CD4-positive, alpha-beta T cell treated with Interleukin-4 for 4 hours (primary cell): ENCODE data around the gene TRNT1.

Experiments
- DNase-seq: peaks from one replicate; pipeline ENCODE4 v3.0.0-alpha.2; 2020

Gene TRNT1

DNA sequence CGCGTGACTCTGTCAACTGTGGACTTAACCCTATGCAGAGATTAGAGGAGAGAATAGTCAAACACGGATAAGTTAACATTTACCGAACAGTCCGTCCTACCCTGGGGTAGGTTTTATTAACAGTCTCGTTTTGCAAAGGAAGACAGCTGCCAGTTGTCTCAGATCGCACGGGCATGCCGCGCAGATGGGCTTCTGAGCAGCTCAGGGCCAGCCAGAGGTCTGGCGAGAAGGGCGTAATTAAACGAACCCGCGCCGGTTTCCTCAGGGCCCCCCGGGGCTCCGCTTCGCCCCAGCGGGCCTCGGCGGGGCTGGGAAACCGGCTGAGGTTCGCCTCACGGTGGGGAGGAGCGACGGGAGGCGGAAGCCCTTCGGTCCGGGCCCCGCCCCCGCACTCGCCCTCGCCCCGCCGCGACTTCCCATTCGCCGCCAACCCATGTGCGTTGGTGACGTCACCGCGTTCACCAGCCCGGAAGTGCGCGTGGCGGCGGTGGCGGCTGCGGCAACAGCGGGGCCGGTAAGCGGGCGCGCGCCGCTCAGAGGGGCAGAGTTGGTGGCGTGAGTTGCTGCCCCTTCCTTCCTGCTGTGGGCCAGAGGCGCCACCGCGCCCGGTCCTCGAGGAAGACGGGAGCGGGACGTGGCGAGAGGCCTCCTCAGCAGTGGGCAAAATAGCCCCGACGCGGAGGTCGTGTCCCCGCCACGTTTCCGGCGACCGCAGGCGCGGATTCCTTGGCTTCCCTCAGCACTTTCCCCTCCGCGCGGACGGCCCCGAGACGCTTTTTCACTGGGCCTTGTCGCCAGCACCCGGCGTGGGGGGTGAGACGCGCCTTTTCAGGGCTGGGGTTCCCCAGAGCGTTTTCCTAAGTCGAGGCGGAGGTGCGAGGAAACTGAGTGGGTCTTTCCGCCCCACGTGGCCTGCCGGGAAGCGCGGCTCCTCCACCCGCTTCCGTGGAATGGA, at the start of gene TRNT1:
TSS of gene TRNT1 (plus strand) at position 464 of the 955 bp plus-strand sequence. CDS start 2,101 bp downstream, outside the sequence.
- DNase-seq: peak; percentile 93

DNA sequence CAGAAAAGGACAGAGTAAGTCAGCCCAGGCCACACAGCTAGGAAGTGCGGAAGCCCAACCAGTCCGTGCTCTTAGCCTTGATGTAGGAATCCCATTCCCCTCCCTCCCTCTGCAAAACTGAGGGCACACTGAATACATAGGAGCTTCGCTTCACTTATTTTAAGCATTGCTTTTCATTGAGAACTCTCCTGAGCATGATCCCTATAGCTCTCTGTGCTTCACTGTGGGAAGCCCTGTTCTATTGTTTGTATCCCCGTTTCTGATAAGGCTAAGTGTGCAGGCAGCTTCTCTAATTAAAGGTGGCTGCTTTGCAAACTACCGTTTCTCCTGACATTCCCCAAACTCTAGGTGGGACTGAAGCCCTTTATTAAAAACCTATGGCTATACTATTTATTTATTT, 46.4 kb upstream of the TRNT1 start:
- no peak for DNase-seq

DNA sequence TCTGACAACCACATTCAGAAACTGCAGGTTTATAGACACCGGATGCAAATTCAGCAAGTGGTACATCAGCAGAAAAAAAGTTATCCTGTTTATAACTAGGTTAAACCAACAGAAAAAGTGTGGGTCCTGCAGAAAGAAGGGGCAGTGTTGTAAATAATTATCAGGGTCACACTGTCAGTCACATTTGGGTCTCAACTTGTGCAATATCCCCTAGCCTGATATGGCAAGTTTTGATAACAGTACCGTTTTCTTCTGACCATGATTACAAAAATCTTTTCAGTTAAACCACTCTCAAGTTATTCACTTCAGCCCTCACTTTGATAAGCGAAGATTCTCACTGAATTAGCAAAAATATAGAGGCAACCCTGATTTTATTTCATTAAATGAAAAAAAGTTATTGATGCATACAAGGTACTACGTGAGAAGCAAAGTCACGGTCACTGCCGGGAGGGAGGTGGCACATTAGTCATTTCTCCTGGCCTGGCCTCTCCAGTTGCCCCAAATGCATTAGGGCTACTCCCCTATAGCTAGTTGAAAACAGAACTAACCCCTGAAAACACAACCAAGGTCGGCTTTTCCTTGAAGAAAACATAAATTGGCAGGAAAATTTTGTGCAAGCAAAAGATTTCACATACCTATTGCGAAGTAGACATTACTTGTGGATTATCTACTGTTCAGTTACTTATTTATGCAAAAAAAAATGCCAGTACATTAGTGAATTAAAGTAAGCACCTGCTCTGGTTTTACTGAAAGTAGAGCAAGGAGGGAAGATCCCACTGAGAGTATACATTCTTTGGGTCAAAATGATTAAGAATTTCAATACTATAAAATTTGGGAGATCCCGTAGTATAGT, 45.1 kb upstream of the TRNT1 start:
- no peak for DNase-seq

DNA sequence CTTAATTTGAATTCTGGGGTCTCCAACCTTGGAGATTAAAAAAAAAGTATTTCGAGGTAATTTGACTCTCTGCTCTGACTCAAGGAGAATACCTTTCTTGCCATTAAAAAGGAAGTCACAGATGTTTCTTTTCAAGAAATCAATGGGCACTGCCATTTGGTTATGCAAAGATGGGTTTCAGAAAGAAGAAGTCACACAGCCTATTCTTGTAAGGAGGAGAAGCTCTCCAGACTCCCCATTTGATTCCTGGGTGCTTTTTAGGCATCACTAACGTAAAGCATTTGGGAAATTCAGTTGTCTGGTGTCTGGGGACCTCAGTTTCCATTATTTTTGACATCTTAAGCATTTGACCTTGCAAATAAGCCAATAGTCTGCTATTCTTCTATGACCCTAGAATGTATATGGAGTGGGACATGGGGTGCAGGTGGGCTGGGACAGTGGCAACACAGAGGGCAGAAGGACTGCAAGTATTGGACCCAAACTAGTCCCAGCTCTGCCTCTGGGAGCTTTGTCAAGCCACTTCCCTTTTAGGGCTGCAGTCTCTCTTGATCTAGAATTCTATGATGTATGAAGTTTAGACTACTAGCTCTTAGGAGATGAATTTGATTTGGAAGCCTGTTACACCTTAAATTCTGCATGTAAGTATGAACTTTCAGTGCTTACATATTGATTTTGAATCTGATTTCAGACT, 44.4 kb upstream of the TRNT1 start:
- no peak for DNase-seq

DNA sequence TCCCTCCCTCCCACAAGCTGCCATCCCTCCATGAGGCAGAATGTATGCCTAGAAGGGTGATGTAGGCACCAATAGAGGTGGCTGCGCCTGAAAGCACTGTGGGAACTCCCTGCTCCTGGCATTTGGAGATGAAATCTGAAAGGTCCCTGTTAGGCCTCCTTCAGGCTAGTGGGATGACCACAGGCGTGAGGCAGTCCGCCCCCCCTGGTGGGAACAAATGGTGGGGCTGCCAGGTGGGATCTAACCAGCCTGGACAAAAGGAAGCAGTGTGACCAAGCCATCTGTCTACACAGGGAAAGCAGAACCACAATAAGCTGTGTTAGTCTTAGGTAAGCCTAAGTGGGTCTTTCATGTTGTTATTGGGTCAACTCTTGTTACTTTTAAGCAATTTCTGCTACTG, 41.9 kb upstream of the TRNT1 start:
- no peak for DNase-seq

DNA sequence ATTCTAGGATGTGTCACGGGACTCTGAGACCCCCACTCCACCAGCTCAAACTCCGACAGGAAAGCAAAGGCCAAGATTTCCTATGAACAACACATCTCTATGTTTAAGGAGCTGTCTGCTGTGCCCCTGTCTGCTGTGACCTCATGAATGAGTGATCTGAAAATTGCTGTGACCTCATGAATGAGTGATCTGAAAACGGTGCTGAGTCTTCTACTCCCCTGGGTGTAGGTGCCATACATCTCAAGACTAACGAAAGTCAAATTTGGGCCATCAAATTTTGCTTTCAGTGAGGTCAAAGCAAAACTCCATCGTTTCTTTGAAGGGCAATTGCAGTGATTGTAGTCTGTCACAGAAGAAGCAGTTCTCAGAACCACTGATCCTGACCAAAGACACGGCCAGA, 41.0 kb upstream of the TRNT1 start:
- DNase-seq: no peak

DNA sequence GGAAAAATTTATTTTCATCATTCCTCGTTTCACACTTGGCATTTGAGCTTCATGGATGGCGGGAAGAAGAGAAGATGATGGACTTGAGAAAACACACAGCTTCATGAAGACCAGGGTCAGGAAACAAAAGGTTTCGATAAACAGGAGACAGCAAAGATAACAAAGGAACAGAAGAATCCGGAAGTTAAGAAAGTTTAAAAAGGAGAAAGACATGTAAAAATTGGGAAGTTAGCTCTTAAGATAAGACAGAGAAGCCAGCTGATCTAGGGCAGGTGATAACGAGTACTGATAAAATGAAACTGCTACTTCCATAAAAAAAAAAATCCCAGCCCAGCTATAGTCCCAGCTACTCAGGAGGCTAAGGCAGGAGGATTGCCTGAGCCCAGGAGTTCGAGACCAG, 40.5 kb upstream of the TRNT1 start:
- no peak for DNase-seq

DNA sequence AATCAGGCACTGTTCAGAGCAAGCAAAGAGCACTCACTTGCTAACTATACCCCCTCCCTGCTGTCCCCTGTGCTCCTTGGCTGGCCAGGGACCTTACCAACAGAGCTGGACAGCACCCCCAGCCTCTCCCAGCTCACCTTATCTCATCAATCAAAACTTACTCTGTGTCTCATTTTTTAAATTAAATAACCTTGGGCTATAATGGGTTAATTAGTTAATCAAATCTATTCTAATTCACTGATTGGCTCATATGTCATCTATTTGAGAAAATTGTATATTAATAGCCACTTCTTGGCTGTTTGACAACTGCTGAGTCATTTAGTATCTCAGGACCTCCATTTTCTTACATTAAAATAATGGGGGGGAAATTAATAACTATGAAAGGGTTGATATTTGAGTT, 39.5 kb upstream of the TRNT1 start:
- no peak for DNase-seq

DNA sequence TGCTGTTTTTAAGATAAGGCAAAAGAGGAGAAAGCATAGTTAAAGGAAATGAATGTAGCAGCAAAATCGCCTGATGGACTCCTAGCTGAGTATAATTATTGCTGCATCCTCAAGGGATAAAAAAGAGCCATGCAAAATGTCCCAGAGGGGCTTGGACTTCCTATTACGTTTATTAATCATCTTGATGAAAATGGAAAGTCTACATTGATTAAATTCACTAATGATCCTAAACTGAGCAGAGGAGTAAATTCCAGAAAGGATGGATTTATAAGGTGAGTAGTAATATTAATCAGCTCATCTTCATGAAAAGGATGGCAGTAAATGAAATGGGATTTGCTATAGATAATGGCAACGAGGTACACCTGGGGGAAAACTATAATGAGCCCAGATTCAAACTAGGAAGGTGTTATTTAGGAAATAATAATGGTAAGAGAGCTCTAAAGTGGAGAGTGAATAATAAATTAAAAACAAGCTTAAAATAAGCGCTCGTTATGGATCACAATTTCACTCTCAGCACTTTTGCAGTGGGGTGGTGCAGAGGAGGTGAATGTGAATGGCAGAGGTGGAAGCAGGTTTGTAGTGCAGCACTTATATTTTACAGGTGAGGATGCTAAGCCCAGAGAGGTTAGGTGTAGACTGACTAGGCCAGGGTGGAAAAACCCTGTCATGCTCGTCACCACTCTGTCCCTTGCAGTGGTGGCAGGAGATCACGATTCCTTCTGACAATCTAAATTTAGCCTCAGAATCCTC, 38.8 kb upstream of the TRNT1 start:
- DNase-seq: no peak

DNA sequence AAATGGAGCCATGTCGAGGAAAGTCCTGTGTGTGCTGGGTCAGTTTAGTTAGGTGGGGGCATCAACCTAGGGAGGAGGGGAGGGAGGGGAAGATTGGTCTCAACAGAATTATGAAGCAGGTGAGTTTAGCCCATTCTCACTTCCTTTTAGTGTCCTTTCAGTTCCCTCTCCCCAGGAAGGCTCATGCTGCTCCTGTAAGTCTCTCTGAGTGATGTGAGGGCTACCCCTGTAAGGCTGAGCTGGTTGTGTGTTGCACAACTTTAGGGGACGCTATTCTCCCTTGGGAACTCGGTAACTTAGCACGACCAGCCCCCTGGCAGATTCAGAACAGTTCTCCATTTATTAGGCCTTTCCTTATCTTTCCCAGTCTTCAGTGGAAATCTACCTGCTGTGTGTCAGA, 37.7 kb upstream of the TRNT1 start:
- DNase-seq: no peak

DNA sequence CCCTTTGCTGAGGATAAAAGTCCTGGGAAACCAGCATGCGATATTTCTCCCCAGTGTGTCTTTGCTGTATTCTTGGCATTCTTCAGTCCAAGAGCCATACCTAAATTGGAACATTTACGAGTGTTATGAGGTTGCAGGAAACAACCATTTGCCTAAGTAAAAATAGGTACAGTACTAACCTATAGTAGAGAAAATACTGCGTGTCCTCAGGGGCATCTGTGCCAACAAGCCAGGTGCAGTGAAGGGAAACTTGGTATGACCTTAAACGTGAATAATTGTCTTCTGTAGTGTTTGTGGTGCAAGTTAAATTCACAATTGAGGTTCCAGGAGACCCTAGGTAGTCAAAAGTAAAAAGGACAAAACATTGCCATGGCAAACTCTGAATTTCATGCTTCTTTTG, 28.8 kb upstream of the TRNT1 start:
- no peak for DNase-seq

DNA sequence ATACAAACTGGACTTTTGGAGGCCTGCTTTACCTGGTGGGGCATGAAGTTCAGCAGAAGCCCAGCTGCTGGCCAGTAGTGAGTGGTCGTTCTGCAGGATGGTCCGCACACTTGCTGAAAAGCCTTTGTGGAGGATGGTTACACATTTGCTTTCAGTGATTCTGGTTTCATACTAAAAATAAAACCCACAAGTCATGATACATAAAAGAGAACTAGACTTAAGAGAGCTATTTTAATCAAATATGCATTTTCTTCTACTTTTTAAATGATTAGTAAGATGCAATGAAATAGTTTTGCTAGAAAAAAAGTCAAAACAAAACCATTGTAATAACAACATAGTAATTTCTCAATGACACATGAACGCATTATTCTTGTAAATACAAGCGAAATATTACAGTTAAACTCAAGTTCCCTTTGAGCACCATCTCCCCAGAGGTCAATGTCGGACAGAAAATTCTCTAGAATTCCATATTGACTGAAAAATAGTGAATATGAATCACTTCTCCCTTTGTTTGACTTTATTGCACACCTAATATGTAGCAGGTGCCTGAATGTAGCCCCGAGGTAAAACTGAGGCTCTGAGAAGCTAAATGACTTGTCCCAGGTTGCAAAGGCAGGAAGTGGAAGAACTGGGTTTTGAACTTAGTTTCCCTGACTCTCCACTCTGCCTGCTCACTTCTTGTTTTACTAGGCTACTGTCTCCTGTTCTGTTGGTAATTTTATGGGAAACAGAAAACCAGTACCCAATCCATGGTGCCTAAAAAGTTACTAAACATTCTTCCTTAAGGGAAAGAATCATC, 24.9 kb upstream of the TRNT1 start:
- no peak for DNase-seq

DNA sequence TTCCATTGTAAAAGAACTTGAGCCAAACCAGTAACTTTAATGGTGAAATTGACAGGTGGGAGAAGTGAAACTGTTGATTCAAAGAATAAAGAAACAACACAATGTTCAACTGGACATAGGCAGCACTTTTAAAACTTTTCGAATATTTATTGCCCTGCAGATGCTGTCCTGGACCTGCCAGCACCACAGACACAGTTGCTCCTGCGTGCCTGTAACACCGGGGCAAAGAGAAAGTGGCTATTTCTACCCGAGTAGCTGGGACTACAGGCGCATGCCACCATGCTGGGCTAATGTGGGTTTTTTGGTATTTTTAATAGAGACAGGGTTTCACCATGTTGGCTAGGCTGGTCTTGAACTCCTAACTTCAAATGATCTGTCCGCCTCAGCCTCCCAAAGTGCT, 24.0 kb upstream of the TRNT1 start:
- no peak for DNase-seq

DNA sequence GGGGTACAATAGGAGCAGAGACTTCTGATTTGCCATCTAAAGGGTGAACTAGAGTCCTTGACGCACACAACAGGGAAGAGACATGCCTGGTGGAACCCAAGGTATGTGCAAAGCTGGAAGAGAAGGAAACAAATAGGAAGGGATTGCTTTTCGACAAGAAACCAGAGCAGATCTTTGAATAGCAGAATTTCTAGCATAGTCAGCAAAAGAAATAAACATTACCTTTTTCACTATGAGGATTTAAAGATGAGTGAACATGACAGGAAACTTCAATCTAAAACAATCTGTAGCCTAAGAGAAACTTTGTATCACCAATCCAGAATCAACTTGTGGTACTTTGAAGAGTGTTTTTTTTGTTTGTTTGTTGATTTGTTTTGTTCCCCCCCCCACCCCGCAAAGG, 21.5 kb upstream of the TRNT1 start:
- no peak for DNase-seq

DNA sequence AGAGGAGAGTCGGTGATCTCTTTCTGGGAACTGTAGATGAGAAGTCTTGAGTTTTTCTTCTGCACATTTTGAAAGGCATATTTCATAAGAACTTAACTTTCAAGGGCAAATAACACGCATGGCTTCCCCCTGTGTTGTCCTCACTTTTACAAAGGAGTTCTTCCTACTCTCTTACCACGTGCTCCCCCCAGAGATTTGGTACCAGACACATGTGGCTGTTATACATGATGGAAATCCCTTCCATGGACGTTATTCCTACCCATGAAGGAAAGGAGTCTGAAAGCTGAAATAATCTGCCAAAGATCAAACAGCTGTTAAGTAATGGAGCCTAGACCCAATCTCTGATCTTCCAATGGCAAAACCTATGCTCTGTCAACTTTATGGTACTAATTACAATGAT, 20.9 kb upstream of the TRNT1 start:
- DNase-seq: no peak

DNA sequence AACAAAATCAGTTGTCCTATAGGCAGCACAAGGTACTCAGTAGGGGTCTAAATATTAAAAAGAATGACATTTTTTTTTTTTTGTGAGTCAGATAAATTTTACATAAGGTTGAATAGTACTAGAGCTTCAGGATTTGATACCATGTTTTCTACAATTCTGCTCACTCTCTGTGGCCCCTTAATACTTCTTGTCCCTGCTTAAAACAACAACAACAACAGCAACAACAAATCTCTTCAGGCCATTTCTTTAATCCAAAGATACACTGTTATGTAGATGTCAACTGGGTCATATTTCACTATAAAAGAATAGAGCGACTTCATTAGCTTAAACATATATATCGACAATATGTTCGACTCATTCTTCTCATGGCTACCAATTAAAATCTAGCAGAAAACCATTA, 19.6 kb upstream of the TRNT1 start:
- DNase-seq: no peak

DNA sequence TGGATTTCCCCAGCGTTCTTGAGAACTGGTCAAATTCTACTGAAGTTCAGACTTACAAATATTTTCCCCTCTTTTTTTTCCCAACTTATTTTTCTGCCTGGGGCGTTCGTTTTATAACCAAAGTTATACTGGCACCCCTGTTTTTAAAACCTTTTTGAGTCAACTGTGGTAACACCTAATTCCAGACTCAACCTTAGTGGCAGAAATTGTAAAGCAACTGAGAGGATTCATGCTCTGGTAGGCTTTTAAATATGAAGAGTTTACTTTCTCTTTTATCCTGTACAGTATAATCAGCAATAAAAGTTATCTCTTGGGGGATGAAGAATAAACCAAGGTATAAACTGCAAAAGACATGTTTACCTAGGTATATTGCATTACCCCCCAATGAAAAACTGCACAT, 18.9 kb upstream of the TRNT1 start:
- peak; percentile 29 for DNase-seq

DNA sequence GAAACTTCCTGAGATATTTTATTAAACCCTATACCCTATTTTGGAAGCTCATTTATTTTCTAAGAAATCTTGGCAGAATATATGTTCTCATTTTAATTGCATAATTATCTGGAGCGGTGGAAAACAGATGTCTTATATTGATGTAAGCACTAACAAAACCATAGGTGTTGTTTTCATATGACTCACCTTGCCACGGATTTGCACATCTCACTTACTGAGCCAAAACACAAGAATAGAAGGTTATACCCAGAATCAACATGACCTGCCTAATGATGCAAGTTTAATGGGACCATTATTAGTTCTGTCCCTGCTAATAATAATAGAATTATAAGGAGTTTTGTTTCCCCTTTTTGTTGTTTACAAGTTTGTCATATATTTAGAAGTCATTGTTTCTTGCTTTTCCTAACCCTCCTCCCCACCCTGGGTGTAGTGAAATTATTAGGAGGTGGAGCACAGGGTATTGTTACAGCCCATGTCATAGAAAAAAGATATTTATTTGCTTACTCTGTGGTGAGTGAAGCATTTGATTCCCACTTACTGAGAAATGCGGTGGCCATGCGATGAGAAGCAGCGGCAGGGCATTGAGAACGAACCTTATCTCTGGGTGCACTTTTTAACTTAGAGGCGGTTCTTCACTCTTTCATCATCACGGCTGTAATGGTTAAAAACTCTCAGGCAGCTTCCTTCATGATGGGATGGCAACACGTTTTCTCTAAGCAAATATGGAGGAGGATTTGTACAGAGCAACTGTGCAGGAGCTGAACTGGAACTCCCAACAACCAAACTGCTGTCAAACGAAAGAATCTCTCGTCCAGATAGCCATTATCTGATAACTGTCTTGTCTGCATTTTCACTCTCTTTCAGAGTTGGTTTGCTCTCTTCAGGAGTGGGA, 17.1 kb upstream of the TRNT1 start:
- DNase-seq: peak; percentile 64

DNA sequence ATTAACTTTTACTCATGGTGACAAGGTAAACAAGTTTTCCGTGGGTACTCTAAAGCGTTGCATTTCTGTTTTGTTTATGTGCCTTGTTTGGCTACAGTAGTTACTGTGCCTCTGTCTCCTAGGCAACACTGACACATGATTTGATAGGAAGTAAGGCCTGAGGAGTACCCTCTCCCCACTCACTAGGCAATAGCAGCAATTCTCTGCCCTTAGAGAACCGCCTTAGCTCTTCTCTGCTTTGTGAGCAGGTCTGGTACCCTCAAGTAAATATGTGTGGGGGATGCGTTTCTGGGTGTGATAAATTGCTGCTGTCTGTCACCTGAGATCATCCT, 16.5 kb upstream of the TRNT1 start, which contains the start of gene IL5RA:
TSS of gene IL5RA (minus strand) at position 76 of the 332 bp plus-strand sequence. CDS start 5,390 bp downstream, outside the sequence.
- peak; percentile 86 for DNase-seq

DNA sequence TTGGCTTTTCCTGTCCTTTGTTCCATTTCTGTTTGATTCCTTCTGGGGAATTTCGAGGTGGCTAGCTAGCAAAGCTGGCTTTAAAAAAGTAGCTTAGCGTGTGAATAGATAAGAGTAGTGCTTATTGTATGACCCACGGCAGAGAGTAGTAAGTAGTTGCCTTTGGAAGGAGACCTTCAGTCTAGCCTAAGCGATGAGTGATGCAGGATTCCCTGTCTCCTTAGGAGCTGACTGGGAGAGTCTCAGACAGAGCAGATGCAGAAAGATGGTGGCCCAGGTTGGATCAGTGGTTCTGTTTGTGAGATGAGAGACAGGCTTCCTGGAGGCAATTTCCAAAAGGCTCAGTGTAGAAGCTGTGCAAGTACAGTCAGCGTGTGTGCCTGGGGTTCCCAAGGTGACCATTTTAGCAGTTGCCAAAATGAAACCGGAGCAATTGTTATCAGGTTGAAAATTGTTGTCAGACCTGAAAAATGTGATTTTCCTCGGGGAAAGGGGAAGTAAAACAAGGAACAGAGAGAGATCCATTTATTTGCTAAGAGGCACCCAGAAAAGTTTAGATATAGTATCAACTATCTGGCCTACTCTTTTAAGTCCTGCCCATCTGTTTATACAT, 15.9 kb upstream of the TRNT1 start:
- DNase-seq: no peak
